HG02588 (cell line): ENCODE results near the gene CNN1.

Experiments
- ATAC-seq: cut with Tn5 transposase; IDR thresholded peaks from one replicate; pipeline ENCODE4 v1.9.1; 2021; ENCODE audit warnings: mild to moderate bottlenecking, moderate library complexity; ENCODE audit not compliant: unreplicated experiment

The CNN1 gene

GRCh38 chr19:11538232-11539036 is at the start of gene CNN1:
Gene CNN1 (plus strand): TSS chr19:11538851. CDS start chr19:11538928, 77 bp downstream.
- ATAC-seq, result no peak

GRCh38 chr19:11489378-11489777 is 49.3 kb upstream of the CNN1 start:
- ATAC-seq, result no peak

DNA sequence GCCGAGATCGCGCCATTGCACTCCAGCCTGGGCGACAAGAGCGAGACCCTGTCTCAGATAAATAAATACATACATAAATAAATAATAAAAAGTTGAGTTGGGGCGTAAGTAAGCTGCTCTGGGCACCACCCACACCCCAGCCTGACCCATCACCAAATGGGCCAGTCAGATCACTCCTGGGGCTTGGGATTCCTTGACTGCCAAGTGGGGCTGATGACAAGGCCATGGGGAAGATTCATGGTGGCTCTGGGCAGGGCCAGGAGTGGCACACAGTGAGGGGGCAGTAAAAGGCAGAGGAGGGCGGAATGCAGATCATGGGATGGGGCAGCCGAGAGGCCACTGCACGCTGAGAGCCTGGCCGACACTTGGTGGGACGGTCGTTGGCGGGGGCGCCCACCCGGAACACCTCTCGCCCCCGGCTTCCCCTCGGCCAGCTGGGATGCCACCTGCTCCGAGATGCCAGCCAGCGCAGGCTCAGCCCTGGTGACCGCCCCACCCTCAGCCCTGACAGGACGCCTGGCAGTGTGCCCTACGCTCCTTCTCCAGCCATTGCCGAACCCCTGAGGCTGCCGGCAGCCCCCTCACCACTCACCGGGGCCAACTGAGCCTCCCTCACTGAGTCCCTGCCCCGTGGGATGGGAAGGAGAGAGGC is 43.9 kb upstream of the CNN1 start:
- ATAC-seq, result no peak

GRCh38 chr19:11495481-11495880 is 43.2 kb upstream of the CNN1 start:
- no peak for ATAC-seq

DNA sequence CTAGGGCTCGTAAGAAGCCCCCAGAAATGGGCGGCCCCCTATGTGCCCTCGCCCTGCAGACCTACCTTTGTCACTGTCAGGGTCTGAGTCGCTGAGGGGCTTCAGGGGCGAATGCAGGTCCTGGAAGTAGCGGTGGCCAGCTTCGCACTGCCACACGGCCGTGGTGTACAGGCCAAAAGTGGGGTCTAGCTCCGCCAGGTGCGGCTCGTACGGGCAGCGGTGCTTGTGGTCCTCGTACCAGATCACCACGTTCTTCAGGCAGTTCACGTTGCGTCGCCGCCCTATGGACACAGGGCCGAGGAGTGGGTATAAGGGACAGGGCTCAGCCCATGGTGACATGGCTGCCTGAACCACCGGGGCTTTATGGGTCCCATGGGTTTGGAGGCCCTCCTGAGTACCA is 42.8 kb upstream of the CNN1 start:
- ATAC-seq, result no peak

GRCh38 chr19:11496391-11497163 is 42.1 kb upstream of the CNN1 start:
- no peak for ATAC-seq

GRCh38 chr19:11499220-11499726 is 39.4 kb upstream of the CNN1 start:
- no peak for ATAC-seq

- no peak for ATAC-seq
Observed at GRCh38 chr19:11499890-11500420, 38.7 kb upstream of the CNN1 start.

DNA sequence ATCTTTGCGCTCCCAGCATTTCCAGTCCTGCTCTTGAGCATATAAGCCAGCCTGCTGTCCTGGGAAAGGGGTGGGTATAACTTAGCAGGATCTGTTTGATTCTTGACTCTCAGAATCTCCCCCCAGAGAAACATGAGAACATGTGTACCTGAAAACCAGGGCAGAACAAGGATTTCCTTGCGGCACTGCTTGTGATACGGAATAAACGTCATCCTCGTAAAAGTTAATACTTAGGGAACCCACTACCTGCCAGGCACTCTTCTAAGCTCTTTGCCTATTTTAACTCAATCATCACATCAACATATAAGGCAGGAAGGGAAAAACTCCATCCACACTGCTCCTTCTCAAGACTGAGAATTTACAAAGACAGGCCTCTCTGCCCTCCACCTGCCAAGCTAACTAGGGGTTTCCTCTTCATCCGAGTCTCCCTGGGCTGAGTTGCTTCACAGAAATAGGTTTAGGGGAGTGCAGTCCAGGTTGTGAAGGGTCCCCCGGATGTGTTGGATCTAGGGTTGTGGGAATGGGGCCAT is 34.1 kb upstream of the CNN1 start:
- ATAC-seq, result no peak

GRCh38 chr19:11505032-11505503 is 33.6 kb upstream of the CNN1 start:
- ATAC-seq, result peak; percentile 82

GRCh38 chr19:11505504-11506100 is 33.0 kb upstream of the CNN1 start, which contains the start of gene ZNF653:
Gene ZNF653 (minus strand): TSS chr19:11505839. CDS start chr19:11505786, 53 bp downstream.
- peak; percentile 48 for ATAC-seq

DNA sequence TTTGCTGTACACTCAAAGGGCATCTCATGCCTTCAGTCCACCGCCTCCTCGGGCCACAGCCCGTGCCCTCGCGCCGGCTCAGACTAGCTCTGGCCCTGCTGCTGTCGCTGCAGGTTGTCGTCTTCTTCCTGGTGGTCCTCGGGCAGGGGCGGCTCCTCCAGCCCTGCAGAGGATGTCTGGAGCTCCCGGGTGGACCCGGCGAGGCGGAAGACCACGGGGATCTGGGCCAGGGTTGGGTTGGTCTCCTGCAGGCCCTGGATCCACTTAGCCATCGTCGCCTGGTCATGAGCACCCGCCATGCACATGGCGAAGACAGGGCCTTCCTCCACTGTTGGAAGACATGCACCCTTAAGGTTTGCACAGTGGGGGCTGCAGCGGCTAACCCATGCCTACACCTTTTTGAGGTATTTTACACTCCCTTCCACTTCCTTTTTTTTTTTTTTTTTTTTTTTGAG is 32.5 kb upstream of the CNN1 start:
- peak; percentile 23 for ATAC-seq

GRCh38 chr19:11506967-11507366 is 31.7 kb upstream of the CNN1 start:
- no peak for ATAC-seq

DNA sequence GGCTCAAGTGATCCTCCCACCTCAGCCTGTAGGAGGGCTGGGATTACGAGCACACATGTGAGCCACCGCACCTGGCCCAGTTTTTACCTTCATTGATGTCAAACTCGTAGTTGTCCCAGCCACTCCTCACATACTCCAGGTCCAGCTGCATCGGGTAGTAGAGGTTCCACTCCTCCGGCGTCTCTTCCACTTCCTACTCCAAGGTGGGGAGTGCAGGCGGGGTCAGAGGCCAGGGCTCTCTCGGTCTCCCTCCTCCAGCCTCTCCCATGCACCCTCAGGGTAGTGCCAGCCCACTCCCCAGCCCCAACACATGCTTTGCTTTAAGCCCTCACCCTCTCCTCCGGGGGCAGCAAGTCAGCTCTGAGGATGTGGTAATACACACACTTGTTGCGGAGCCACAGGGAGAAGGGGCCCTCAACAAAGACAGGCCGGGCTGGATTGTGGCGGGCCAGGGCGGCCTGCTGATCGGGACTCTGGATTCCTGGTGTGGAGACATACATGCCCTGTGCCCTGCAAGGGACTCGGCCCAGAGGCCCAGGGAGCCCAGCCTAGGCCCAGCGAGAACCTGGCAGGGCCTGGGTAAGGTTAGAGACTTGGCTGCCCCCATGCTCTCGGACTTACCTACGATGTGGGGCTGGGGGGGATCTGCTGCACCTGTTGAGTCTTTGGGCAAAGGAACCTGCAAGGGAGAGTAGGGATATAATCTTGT is 31.1 kb upstream of the CNN1 start:
- ATAC-seq, result no peak

GRCh38 chr19:11510444-11510843 is 28.2 kb upstream of the CNN1 start:
- ATAC-seq, result no peak

DNA sequence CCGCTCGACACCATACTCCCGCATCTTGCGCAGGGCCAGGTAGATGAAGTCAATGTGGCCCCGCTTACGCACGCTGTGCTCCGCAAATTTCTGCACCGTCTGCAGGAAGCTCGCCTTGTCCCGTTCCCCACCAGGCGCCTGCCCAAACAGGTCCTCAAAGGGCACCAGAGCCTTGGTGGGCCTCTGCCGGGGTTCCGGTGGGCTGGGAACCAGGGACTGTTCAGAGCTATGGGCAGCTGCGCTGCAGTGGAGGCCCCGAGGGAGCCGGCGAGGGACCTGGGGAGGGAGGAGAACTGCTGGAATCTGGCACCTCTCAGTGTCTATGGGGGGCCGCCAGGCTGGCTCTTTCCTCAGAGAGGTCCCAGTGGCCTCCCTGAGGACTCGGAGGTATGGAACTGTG is 24.7 kb upstream of the CNN1 start:
- ATAC-seq, result no peak

- ATAC-seq, result no peak
Observed at GRCh38 chr19:11519138-11519537, 19.5 kb upstream of the CNN1 start.

- ATAC-seq, result peak; percentile 86
Observed at GRCh38 chr19:11528551-11529341, 9.9 kb upstream of the CNN1 start, which contains the start of gene ECSIT. Gene ECSIT (minus strand): TSS chr19:11529134. CDS start chr19:11519170, 9,964 bp downstream.

DNA sequence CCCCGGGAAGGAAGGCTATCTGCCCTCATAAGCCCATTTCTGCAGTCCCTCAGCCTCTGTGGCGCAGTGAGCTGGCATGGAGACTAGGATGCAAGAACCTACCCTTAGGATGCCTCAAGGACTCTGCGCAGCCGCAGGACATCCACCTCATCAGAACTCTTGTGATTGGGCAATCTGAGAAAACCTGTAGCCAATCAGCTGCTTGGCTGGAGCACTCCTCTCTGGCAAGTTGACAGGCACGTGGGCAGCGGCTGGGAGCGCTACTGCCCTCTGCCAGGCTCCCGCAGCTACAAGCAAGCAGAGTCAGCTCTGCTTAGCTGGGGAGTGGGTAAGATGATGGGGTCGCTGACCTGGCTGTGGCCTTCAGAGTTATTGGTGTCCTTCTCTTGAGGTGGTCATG is 8.2 kb upstream of the CNN1 start:
- ATAC-seq, result no peak
